Middle frontal gyrus (tissue), 1 donor: ENCODE results near the gene ZNF343.
"Not testable (repeated sequence)": the region's sequence is repeated elsewhere in the genome, so short reads cannot be mapped to it uniquely, and the experiment has no call there.

ENCODE experiments used
- DNase-seq: peaks from one replicate; pipeline ENCODE4 v3.0.0-alpha.2; 2015; ENCODE audit warnings: low spot score; ENCODE audit errors: extremely low spot score

ZNF343 gene

DNA sequence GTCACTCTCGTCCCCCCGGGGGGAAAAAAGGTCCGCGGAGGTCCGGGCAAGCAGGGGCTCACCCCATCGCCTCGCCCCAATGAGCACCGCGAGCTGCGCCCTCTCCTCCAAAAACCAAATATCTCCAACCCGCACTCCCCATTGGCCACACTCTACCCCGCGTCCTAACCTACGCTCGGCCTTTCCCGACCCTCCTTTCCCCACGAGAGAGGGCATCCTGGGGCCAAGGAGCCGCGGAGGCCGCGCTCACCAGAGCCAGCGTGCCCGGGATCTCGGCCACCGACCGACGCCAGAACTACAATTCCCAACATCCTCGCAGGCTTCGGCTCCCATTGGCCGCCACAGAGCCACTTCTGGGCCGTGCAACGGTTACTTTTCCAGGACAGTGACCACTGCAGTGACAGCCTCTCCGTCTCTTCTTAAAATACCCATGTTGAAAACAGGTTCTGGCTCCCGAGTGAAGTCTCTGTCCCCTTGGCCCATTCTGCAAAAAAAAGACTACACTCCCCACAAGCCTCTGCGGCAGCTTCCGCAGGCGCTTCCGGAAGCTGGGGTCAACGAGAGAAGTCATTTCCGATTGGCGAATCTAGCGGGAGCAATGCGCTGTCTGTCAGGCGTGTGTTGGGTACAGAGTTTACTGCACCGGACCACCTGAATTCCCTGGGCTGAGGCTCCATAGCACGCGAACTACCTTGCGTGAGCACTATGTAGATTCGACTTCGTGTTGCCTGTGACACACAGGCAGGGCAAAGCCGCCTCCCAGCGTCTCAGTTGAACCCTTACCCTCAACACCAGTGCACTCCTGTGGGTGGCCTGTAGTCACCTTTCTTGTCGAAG, at the start of gene ZNF343:
Gene ZNF343 (minus strand): TSS at position 285 of the 837 bp plus-strand sequence. CDS start 15,020 bp downstream, outside the sequence.
- DNase-seq: peak; percentile 78

GRCh38 chr20:2557873-2558580, 49.3 kb upstream of the ZNF343 start:
- no peak for DNase-seq

DNA sequence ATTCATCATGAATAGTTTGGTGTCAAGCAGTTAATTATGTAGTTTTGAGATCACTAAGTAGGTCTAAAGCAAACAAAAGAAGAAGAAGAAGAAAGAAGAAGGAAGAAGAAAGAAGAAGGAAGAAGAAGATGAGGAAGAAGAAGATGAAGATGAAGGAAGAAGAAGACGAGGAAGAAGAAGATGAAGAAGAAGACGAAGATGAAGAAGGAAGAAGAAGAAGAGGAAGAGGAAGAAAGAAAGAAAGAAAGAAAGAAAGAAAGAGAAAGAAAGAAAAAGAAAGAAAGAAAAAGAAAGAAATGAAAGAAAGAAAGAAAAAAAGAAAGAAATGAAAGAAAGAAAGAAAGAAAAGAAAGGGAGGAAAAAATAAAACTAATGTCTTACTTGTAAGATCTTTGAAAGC, 36.9 kb upstream of the ZNF343 start:
- DNase-seq: no peak

DNA sequence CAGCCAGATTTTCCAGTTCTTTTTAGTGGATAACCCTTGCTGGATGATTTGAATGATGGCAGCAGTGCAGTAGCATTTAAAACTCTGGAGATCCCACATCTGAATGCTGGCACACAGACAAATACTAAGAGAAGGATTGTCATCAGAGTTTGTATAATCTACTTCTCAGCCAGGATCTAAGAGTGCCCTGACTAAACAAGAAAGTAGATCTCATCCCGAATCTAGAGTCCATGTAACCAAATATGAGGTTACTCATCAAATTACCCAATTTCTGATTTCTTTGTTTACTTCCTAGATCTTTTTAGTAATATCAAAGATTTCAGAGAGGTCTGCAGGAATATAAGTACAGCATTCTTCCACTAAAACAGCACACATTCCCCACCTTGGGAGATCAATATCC, 35.5 kb upstream of the ZNF343 start:
- no peak for DNase-seq

DNA sequence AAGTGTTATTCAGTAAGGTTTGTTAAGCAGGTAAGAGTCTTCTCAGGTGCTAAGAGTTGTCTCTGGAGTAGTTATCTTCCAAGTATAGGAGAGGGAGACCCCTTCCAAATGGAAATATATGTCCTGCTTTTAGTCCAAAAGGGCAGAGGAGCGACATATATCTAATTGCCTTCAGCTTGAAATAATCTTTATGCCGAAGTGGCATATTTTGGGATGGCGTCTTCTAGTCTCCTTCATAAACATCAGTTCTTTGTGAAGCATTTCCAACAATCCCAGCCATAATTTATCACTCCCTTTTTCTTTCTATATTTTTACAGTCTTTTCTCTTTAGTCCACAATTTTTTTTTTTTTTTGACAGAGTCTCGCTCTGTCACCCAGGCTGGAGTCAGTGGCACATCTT, 33.6 kb upstream of the ZNF343 start:
- no peak for DNase-seq

- DNase-seq: no peak
These were observed 33.2 kb upstream of the ZNF343 start for GRCh38 chr20:2541940-2542339.

DNA sequence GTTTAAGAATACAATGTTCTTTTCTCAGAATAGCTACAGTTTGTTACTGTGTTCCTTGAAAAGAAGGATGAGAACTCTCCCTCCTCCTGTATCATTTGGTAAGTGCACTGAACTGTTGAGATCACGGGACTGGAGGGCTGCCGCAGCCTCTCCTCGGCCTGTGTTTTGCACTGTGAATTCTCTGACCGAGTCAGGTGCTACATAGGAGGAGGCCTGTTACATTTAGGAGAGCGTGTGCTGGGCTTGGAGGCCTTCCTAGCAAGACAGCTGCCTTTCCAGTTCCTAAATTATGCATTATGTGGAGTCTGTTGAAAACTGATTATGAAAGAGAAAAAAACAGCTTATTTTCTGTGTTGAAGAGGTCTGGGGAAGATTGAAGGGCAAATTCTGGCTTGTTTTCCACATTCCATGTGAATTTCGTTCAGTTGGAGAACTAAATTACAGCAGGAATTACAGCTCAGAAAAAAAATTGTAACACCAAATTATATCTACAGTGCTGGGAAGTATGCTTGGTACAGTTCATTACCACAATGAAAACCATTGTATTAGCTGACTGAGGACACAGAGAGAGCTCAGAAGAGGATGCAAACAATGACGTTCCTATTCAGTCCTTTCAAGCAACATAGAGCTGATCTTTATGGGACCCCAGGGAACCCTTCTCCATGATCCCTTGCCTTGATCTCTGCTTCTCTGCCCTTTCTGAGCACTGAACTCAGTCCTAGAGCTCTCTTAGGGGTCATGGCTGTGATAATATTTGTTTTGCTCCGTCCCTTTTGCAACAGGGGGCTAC, 30.4 kb upstream of the ZNF343 start:
- no peak for DNase-seq

- no peak for DNase-seq
These were observed 29.6 kb upstream of the ZNF343 start for GRCh38 chr20:2538356-2538755.

DNA sequence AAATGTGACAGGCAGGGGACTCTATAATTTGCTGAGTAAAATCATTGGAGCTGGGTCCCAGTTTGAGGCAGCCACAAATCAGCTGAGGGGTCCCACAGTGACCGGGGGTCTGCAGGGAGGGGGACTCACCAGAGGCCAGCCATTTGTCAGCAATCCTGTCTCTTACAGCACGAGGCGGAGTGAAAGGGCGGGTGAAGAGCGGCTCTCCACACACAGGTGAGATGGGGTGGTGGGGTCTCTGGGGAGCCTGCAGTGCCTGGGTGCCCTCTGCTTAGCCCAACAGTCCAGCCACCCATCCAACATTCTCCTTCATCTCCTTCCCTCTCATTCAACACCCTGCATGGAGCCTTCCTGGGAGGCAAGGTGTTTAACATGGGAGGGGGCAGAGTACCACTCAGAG, 28.4 kb upstream of the ZNF343 start:
- no peak for DNase-seq

DNA sequence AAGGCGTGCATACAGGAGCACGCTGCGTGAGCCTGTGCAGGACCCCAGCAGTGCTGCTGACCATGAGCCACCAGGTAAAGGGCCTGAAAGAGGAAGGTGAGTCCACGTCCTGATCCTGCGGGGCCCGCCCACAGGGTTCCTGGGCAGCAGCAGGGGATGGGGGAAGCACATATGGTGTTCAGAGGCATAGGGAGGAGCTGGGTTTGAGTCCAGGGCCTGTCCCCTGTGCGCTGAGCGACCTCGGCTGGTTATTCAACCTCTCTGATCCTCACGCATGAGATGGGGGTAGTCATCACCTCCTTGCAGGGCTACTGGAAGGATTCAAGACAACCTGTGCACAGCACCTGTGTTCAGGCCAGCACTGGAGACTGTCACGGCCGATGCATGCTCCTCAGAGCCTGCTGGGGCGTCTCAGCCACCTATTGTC, 27.9 kb upstream of the ZNF343 start, which contains the start of gene TMC2:
Gene TMC2 (plus strand): TSS at position 14 of the 427 bp plus-strand sequence. CDS start 49 bp downstream, at position 63.
- DNase-seq: no peak

DNA sequence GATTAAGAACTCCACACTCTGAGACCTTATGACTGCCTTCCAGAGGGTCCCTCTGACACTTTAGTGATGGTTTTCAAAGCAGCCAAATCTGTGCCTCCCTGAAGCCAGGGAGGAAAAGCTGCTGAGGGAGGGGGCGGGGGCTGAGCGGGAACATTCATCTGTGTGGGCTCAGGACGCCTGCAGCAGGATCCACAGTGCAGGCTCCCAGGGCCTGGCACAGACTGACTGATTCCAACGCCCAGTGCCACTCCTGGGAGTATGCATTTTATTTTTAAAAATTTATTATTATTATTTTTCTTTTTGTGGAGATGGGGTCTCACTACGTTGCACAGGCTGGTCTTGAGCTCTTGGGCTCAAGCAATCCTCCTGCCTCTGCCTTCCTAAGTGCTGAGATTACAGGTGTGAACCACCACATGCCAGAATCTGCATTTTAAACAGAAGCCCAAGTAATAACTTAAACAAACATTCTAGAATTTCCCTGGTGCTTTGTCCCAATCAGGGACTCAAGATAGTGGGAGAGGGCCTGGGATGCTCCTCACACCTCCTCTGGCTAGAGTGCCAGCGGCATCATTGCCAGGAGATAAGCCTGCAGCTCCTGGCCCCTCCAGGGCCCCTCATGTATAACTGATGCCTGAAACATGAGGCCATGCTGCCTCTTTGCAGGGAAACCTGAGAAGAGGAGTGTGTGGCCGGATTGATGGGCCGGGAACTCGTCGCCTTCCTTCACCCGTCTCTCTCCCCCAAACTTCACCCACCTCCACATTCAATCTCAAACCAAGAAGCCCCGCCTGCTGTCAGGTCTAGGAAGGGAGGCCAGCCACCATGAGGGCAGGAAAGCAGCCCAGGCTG, 27.2 kb upstream of the ZNF343 start:
- DNase-seq: no peak

GRCh38 chr20:2533118-2533517, 24.4 kb upstream of the ZNF343 start:
- no peak for DNase-seq

DNA sequence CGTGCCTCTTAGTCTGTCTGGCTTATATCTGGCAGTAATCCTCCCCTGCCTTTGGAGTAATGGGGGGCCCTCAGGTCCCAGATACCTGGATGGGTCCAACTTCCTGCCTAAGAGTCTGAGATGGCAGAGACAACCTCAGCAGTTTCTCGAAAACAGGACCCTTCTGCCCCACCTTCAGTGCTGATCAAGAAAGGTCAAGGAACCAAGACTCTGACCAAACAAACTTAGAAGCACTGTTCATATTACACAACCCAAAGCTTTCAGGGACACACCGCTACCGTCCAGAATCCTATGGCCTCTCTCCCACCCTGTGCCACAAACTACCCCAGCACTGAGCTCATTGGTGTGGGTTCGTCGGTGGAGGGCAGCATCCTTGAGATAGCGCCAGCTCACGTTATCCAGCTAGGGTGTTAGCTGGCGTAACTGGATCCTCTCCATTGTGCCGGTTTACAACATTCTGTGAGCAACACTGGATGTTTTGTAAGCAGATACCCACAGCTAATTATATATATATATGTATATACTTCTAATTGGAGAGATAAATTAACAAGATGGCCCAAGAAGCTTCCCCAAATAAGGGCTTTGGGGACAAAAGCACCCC, 20.1 kb upstream of the ZNF343 start:
- no peak for DNase-seq

GRCh38 chr20:2527762-2528161, 19.0 kb upstream of the ZNF343 start:
- DNase-seq: no peak

DNA sequence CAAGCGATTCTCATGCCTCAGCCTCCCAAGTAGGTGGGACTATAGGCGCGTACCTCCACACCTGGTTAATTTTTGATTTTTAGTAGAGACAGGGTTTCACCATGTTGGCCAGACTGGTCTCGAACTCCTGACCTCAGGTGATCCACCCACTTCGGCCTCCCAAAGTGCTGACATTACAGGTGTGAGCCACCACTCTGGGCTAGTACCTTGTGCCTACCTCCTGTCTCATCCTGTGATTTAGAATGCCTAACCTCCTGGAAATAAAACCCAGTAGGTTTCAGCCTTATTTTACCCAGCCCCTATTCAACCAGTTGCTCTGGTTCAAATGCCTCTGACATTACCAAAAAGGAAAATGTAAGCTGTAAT, 17.5 kb upstream of the ZNF343 start:
- not testable (repeated sequence) for DNase-seq

GRCh38 chr20:2524709-2525506, 16.2 kb upstream of the ZNF343 start:
- no peak for DNase-seq

DNA sequence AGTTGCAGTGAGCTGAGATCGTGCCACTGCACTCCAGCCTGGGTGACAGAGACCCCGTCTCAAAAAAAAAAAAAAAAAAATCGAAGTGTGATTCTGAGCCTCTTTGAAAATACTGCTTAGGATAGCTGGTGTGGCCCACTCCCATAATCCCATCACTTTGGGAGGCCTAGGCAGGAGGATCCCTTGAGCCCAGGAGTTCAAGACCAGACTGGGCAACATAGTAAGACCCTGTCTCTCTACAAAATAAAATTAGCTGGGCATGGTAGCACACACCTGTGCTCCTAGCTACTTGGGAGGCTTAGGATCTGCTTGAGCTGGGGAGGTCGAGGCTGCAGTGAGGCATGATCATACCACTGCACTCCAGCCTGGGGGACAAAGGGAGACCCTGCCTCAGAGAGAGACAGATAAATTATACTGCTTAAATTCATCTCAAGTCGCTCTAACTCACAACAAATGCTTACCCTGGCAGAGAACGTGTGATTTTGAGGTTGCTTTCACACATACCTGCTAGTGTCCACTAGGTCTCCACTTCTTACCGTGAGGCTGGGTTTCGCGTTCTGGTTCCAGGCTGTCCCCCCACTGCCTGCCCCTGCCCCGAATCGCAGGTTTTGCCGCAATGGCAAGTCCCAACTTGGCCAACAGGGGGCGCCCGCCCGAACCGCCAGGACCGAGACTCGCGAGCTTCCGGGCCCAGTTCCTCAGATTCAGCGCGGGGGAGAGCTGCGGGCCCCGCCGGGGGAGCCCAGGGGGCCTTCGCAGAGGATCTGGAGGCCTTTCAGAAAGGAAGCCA, 15.4 kb upstream of the ZNF343 start:
- peak; percentile 58 for DNase-seq

DNA sequence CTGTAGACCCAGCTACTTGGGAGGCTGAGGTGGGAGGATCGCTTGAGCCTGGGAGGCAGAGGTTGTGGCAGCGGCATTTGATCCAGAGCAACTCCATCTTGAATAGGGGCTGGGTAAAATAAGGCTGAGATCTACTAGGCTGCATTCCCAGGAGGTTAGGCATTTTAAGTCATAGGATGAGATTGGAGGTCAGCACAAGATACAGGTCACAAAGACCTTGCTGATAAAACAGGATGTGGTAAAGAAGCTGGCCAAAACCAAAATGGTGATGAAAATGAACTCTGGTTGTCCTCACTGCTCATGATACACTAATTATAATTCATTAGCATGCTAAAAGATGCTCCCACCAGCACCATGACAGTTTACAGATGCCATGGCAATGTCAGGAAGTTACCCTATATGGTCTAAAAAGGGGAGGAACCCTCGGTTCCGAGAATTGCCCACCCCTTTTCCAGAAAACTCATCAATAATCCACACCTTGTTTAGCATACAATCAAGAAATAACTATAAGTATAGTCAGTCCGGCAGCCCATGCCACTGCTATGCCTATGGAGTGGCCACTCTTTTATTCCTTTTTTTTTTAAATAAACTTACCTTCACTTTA, 14.2 kb upstream of the ZNF343 start:
- DNase-seq: not testable (repeated sequence)
